Mammary epithelial cell (primary cell): ENCODE data around the gene KRTAP13-1.

ENCODE experiments used
- CTCF ChIP-seq, 2 donors: IDR thresholded peaks in 1 of 2; conservative IDR thresholded peaks in 1 of 2; 2 replicates each; pipeline ENCODE4 v1.5.1; 2011 to 2012; ENCODE audit warnings: inconsistent platforms in 2 of 2, low read length in 2 of 2, mild to moderate bottlenecking in 2 of 2, control low read depth in 1 of 2, low read depth in 1 of 2; ENCODE audit not compliant: insufficient read depth in 1 of 2; ENCODE audit errors: extremely low read depth in 1 of 2
- EZH2 ChIP-seq: IDR thresholded peaks from 2 replicates; pipeline ENCODE4 v1.6.1; 2012; ENCODE audit warnings: low read length, inconsistent platforms, borderline replicate concordance

- TF ChIP-seq CTCF (conservative IDR thresholded peaks at IDR 0.05 in 1 of 2, IDR thresholded peaks at IDR 0.05 in 1 of 2; ENCODE audit: extremely low read depth in 1 of 2, insufficient read depth in 1 of 2, low read depth in 1 of 2, low read length in 2 of 2) (no peak), EZH2 (no peak)
Measured at GRCh38 chr21:30348506-30348905, 47.3 kb upstream of the KRTAP13-1 start, which contains the start of gene KRTAP23-1.
